Measurements from ENCODE around the gene SETBP1. TPM values are rescaled to one million over a fixed set of nuclear protein-coding genes. Genes with fewer than 3 reads are reported as not detected.

SETBP1 gene
- total and polyA plus RNA-seq, 2 of the 8 experiments (the other 6 are each of a cell fraction or from before 2014, with no cell fraction given), result 2.0 to 6.5 TPM

DNA sequence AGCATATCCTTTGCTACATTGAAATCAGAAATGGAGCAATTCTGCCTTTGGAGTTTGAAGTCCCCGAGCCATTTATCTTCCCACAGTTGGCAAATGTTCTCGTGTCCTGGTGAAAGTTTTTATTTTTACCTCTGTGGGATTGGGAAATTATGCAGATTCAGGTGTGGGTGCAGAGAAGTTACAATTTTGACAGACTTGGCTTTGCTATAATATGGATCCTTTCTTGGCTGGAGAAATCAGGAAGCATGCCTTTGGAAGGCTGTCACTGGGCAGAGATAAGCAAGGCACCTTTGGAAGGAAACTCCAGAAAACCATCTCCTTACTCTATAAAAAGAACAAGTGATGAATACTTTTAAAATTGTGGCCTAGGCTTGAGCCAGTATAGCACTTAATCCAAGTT is 278.3 kb downstream of the SETBP1 start:
- no peak overlapping the region for H3K14ac ChIP-seq (ENCODE audit: insufficient read length)
- no peak overlapping the region for H3K23ac ChIP-seq (ENCODE audit: insufficient read length)
- no peak overlapping the region for H3K4me2 ChIP-seq (ENCODE audit: insufficient read depth in 1 of 2, low read depth in 2 of 2, low read length in 2 of 2)
- no peak overlapping the region for H2BK120ac ChIP-seq (replicated peaks; ENCODE audit: low read depth, low read length)
- ChIA-PET POLR2A (ENCODE audit: partially characterized antibody) (no interaction called here), CTCF (ENCODE audit: partially characterized antibody) (no interaction called here)
- H2BK12ac ChIP-seq (ENCODE audit: low read depth, low read length), result no peak overlapping the region
- H2AK5ac ChIP-seq (ENCODE audit: low read depth, low read length), result no peak overlapping the region
- no peak overlapping the region for H2BK15ac ChIP-seq (ENCODE audit: low read length)
- H4K91ac ChIP-seq (replicated peaks; ENCODE audit: insufficient read length, low read length), result no peak overlapping the region
- H3K4me1 ChIP-seq (replicated peaks in 1 of 4; ENCODE audit: control insufficient read depth in 3 of 4, insufficient read depth in 4 of 4, low read length in 3 of 4), result no peaks in the 10 kb centered on the region
- H3K36me3 ChIP-seq (ENCODE audit: control insufficient read depth in 2 of 4, insufficient read depth in 4 of 4, low read length in 3 of 4), result no peaks in the 10 kb centered on the region
- no peaks in the 10 kb centered on the region for H3K9me3 ChIP-seq (ENCODE audit: insufficient read depth in 2 of 2, low read depth in 1 of 2, low read length in 1 of 2)
- H4K8ac ChIP-seq (ENCODE audit: extremely low read depth, insufficient read depth, low read length), result no peak overlapping the region
- H2AFZ ChIP-seq (ENCODE audit: low read length), result no peak overlapping the region
- H3K4ac ChIP-seq (replicated peaks; ENCODE audit: insufficient read length, low read depth, low read length), result no peak overlapping the region
- no peaks in the 10 kb centered on the region for H3K23me2 ChIP-seq (ENCODE audit: low read depth, low read length)
- no peak overlapping the region for H3K56ac ChIP-seq (replicated peaks; ENCODE audit: insufficient read length, low read depth, low read length)
- H3K79me1 ChIP-seq (ENCODE audit: low read depth, low read length), result no peaks in the 10 kb centered on the region
- H3K18ac ChIP-seq (ENCODE audit: extremely low read depth, low read length), result no peak overlapping the region
- H4K5ac ChIP-seq (ENCODE audit: insufficient read length, low read depth, low read length), result no peak overlapping the region
- no peak overlapping the region for H2BK5ac ChIP-seq (ENCODE audit: low read depth, low read length)
- no peak for FAIRE-seq
- no peaks in the 10 kb centered on the region for H4K20me1 ChIP-seq (replicated peaks in 1 of 2; ENCODE audit: control insufficient read depth in 1 of 2, insufficient read depth in 2 of 2, low read length in 2 of 2)
- no peaks in the 10 kb centered on the region for H3K27me3 ChIP-seq (replicated peaks in 1 of 4; ENCODE audit: control insufficient read depth in 3 of 4, extremely low read depth in 1 of 4, insufficient read depth in 3 of 4, low read length in 3 of 4)
- H3K9ac ChIP-seq (replicated peaks in 1 of 4; ENCODE audit: extremely low read depth in 1 of 4, low read depth in 3 of 4, low read length in 3 of 4), result no peak overlapping the region
- no peak overlapping the region for H3K27ac ChIP-seq (ENCODE audit: low read depth, low read length)
- DNase-seq (ENCODE audit: low read depth in 1 of 2, low spot score in 2 of 2), result no peak
- 90% methylated on average over 2 of the region's 2 CpGs; no CpG with 5 or more reads in 1 of the 2 experiments for WGBS, 2 experiments (ENCODE audit: extremely low coverage in 1 of 2, insufficient coverage in 1 of 2, insufficient read length in 1 of 2, insufficient replicate concordance in 2 of 2, low coverage in 1 of 2, low lambda C conversion rate in 2 of 2, missing lambda C conversion rate in 1 of 2)
- no peak overlapping the region for H2BK20ac ChIP-seq (ENCODE audit: low read length)
- no peaks in the 10 kb centered on the region for H3K79me2 ChIP-seq (ENCODE audit: control insufficient read depth in 1 of 2, insufficient read depth in 2 of 2, low read length in 2 of 2)
- H3K4me3 ChIP-seq (ENCODE audit: extremely low read depth in 1 of 4, insufficient read depth in 2 of 4, low read depth in 3 of 4, low read length in 4 of 4), result no peak overlapping the region
- TF ChIP-seq RBBP5 (IDR thresholded peaks at IDR 0.05; ENCODE audit: borderline replicate concordance, low read depth, low read length) (no peak), SP1 (IDR thresholded peaks at IDR 0.05; ENCODE audit: low read depth, low read length) (no peak), MAFK (IDR thresholded peaks at IDR 0.05; ENCODE audit: low read depth, low read length) (no peak), RXRA (IDR thresholded peaks at IDR 0.05; ENCODE audit: insufficient read depth, low read depth, low read length) (no peak), KDM1A (IDR thresholded peaks at IDR 0.05; ENCODE audit: borderline replicate concordance, low read length) (no peak), CEBPB (IDR thresholded peaks at IDR 0.05; ENCODE audit: low read depth, low read length) (no peak), TBP (IDR thresholded peaks at IDR 0.05; ENCODE audit: low read depth, low read length) (no peak), TAF1 (IDR thresholded peaks at IDR 0.05; ENCODE audit: low read depth, low read length) (no peak), TEAD4 (IDR thresholded peaks at IDR 0.05; ENCODE audit: low read depth, low read length) (no peak), NANOG (IDR thresholded peaks at IDR 0.05; ENCODE audit: insufficient read depth, low read depth, low read length, poor library complexity, severe bottlenecking) (no peak)
- TF ChIP-seq, protein P1, sequence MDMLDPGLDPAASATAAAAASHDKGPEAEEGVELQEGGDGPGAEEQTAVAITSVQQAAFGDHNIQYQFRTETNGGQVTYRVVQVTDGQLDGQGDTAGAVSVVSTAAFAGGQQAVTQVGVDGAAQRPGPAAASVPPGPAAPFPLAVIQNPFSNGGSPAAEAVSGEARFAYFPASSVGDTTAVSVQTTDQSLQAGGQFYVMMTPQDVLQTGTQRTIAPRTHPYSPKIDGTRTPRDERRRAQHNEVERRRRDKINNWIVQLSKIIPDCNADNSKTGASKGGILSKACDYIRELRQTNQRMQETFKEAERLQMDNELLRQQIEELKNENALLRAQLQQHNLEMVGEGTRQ (IDR thresholded peaks at IDR 0.05; ENCODE audit: low read length), result no peak
- TF ChIP-seq, protein P2, sequence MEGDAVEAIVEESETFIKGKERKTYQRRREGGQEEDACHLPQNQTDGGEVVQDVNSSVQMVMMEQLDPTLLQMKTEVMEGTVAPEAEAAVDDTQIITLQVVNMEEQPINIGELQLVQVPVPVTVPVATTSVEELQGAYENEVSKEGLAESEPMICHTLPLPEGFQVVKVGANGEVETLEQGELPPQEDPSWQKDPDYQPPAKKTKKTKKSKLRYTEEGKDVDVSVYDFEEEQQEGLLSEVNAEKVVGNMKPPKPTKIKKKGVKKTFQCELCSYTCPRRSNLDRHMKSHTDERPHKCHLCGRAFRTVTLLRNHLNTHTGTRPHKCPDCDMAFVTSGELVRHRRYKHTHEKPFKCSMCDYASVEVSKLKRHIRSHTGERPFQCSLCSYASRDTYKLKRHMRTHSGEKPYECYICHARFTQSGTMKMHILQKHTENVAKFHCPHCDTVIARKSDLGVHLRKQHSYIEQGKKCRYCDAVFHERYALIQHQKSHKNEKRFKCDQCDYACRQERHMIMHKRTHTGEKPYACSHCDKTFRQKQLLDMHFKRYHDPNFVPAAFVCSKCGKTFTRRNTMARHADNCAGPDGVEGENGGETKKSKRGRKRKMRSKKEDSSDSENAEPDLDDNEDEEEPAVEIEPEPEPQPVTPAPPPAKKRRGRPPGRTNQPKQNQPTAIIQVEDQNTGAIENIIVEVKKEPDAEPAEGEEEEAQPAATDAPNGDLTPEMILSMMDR (IDR thresholded peaks at IDR 0.05; ENCODE audit: control extremely low read depth in 1 of 3, insufficient read depth in 1 of 3, low read depth in 1 of 3, low read length in 3 of 3), result no peak

All from H1 (cell line).